HG03039 (cell line): ENCODE results near the gene CNPY1.

Source experiments
- ATAC-seq: cut with Tn5 transposase; IDR thresholded peaks from one replicate; pipeline ENCODE4 v1.9.1; 2021; ENCODE audit warnings: mild to moderate bottlenecking, moderate library complexity; ENCODE audit not compliant: unreplicated experiment

Gene CNPY1

GRCh38 chr7:155457544-155458110 is 88.7 kb downstream of the CNPY1 start:
- ATAC-seq: no peak

- ATAC-seq: no peak
Measured at GRCh38 chr7:155456738-155457543, 89.4 kb downstream of the CNPY1 start.

- no peak for ATAC-seq
Measured at GRCh38 chr7:155455776-155456737, 90.3 kb downstream of the CNPY1 start.

- no peak for ATAC-seq
Measured at GRCh38 chr7:155455132-155455693, 91.1 kb downstream of the CNPY1 start.

GRCh38 chr7:155454183-155455112 is 91.9 kb downstream of the CNPY1 start:
- ATAC-seq: no peak

GRCh38 chr7:155453296-155454182 is 92.8 kb downstream of the CNPY1 start:
- ATAC-seq: no peak

GRCh38 chr7:155452505-155453295 is 93.7 kb downstream of the CNPY1 start:
- ATAC-seq: no peak

- no peak for ATAC-seq
Measured at GRCh38 chr7:155451840-155452239, 94.5 kb downstream of the CNPY1 start.
